ENCODE data around the gene RNF144B.

Gene RNF144B

GRCh38 chr6:18507018-18507415 is 119.9 kb downstream of the RNF144B start:
- no peaks in the 10 kb centered on the region for H3K4me1 ChIP-seq (ENCODE audit: control insufficient read depth, insufficient read depth, low read length)
- H3K9me3 ChIP-seq (ENCODE audit: control insufficient read depth, insufficient read depth, low read length): no peaks in the 10 kb centered on the region
- H3K9ac ChIP-seq (ENCODE audit: low read depth, low read length): no peak overlapping the region
- no peaks in the 10 kb centered on the region for H3K36me3 ChIP-seq (ENCODE audit: control insufficient read depth, insufficient read depth, low read length)
- no peaks in the 10 kb centered on the region for H3K27me3 ChIP-seq (ENCODE audit: control insufficient read depth, insufficient read depth, low read length)
- no peak overlapping the region for H3K4me3 ChIP-seq (ENCODE audit: low read depth, low read length)

DNA sequence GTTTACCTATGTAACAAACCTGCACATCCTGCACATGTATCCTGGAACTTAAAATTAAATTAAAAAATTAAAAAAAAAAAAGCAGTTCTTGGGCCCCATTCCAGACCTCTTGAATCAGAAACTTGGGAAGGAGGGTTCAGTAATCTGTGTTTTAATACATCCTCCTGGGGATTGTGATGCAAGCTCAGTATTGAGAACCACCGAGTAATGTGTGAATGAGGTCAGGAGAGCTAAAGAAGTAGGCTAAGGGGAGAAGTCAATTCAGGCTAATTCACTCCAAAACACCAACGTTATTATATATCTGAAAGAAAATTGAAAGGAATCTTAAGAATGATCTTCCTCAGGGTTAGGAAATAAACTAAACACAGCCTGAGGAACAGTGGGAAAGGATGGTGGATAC is 120.4 kb downstream of the RNF144B start:
- H3K4me1 ChIP-seq (ENCODE audit: control insufficient read depth, insufficient read depth, low read length): no peaks in the 10 kb centered on the region
- no peaks in the 10 kb centered on the region for H3K36me3 ChIP-seq (ENCODE audit: control insufficient read depth, insufficient read depth, low read length)
- H3K9ac ChIP-seq (ENCODE audit: low read depth, low read length): no peak overlapping the region
- H3K4me3 ChIP-seq (ENCODE audit: low read depth, low read length): no peak overlapping the region
- H3K9me3 ChIP-seq (ENCODE audit: control insufficient read depth, insufficient read depth, low read length): no peaks in the 10 kb centered on the region
- H3K27me3 ChIP-seq (ENCODE audit: control insufficient read depth, insufficient read depth, low read length): no peaks in the 10 kb centered on the region

DNA sequence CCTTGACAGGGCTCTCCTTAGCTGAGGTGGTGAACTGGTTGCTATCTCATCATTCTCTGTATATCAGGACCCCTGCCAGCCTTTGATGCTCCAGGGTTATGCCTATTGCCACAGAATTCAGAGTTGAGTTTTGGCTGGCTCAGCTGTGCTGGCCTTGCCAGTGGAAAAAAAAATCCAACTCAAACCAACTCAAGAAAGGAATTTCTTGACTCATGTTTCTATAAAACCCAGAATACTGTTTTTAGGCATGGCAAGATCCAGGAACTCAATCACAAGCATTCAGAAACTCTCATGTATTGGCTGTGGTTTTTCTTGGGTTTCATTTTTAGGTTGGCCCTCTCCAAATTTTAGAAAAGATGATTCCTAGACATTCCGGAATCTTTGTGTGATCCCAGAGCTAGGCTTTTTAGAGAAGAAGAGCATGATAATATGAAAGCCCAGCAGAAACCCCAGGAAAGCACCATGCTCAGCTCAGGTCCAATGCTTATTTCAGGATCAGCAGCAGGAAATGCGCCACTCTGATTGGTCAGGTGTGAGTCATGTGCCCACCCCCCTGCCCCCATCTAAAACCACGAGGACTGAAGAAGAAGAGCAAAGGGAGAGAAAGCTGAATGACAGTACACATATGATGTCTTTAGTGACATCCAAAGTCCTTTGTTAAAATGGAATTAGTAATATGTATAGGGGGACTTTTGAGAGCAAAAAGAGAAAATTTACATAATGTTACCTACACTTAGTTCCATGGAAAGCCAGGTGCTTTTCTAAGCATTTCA is 122.9 kb downstream of the RNF144B start:
- Histone ChIP-seq H3K4me3 (ENCODE audit: low read depth, low read length) (no peak overlapping the region), H3K36me3 (ENCODE audit: control insufficient read depth, insufficient read depth, low read length) (no peaks in the 10 kb centered on the region), H3K4me1 (ENCODE audit: control insufficient read depth, insufficient read depth, low read length) (no peaks in the 10 kb centered on the region), H3K27me3 (ENCODE audit: control insufficient read depth, insufficient read depth, low read length) (no peaks in the 10 kb centered on the region), H3K9me3 (ENCODE audit: control insufficient read depth, insufficient read depth, low read length) (no peaks in the 10 kb centered on the region), H3K9ac (ENCODE audit: low read depth, low read length) (no peak overlapping the region)

DNA sequence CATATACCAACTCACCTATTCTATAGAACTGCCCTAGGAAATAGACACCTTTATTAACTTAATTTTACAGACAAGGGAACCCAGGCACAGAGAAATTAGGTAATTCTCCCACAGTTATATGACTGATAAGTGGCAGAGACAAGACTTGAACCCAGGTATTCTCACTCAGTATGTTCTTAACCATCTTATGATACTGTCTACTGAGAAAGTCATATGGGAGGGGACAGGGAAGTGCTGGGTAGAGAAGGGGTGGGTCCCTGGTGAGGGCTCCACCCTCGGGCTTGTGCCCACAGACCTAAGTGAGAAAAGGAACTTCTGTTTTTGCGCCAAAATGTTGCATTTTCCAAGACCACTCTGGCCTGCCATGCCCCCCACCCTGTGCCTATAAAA is 123.5 kb downstream of the RNF144B start:
- Histone ChIP-seq H3K36me3 (ENCODE audit: control insufficient read depth, insufficient read depth, low read length) (no peaks in the 10 kb centered on the region), H3K9ac (ENCODE audit: low read depth, low read length) (no peak overlapping the region), H3K4me3 (ENCODE audit: low read depth, low read length) (no peak overlapping the region), H3K9me3 (ENCODE audit: control insufficient read depth, insufficient read depth, low read length) (no peaks in the 10 kb centered on the region), H3K4me1 (ENCODE audit: control insufficient read depth, insufficient read depth, low read length) (no peaks in the 10 kb centered on the region), H3K27me3 (ENCODE audit: control insufficient read depth, insufficient read depth, low read length) (no peaks in the 10 kb centered on the region)

- H3K9ac ChIP-seq (ENCODE audit: low read depth, low read length): no peak overlapping the region
- no peak overlapping the region for H3K4me3 ChIP-seq (ENCODE audit: low read depth, low read length)
- no peaks in the 10 kb centered on the region for H3K9me3 ChIP-seq (ENCODE audit: control insufficient read depth, insufficient read depth, low read length)
- H3K4me1 ChIP-seq (ENCODE audit: control insufficient read depth, insufficient read depth, low read length): no peaks in the 10 kb centered on the region
- H3K36me3 ChIP-seq (ENCODE audit: control insufficient read depth, insufficient read depth, low read length): no peaks in the 10 kb centered on the region
- no peaks in the 10 kb centered on the region for H3K27me3 ChIP-seq (ENCODE audit: control insufficient read depth, insufficient read depth, low read length)
Measured at GRCh38 chr6:18511211-18511610, 124.1 kb downstream of the RNF144B start.

- Histone ChIP-seq H3K9ac (ENCODE audit: low read depth, low read length) (no peak overlapping the region), H3K27me3 (ENCODE audit: control insufficient read depth, insufficient read depth, low read length) (no peaks in the 10 kb centered on the region), H3K36me3 (ENCODE audit: control insufficient read depth, insufficient read depth, low read length) (no peaks in the 10 kb centered on the region), H3K9me3 (ENCODE audit: control insufficient read depth, insufficient read depth, low read length) (no peaks in the 10 kb centered on the region), H3K4me1 (ENCODE audit: control insufficient read depth, insufficient read depth, low read length) (no peaks in the 10 kb centered on the region), H3K4me3 (ENCODE audit: low read depth, low read length) (no peak overlapping the region)
Measured at GRCh38 chr6:18513253-18513798, 126.2 kb downstream of the RNF144B start.

DNA sequence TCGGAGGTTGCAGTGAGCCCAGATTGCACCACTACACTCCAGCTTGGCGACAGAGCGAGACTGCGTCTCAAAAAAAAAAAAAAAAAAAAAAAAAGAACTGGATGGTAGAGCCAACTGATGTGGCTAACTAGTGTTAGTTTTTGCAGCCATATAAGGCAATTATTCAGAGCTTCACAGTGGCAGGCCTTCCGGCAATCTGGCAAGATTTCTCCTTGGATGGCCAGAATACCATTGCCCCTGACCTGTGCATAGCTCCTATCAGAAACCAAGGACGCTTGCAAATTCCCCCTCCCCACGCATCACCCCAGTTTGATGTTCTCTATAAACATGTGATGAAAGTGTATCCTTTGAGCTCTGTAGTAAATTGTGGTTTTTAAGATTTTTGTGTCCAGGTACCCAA is 127.0 kb downstream of the RNF144B start:
- no peaks in the 10 kb centered on the region for H3K9me3 ChIP-seq (ENCODE audit: control insufficient read depth, insufficient read depth, low read length)
- no peak overlapping the region for H3K4me3 ChIP-seq (ENCODE audit: low read depth, low read length)
- no peaks in the 10 kb centered on the region for H3K4me1 ChIP-seq (ENCODE audit: control insufficient read depth, insufficient read depth, low read length)
- H3K9ac ChIP-seq (ENCODE audit: low read depth, low read length): no peak overlapping the region
- H3K36me3 ChIP-seq (ENCODE audit: control insufficient read depth, insufficient read depth, low read length): no peaks in the 10 kb centered on the region
- H3K27me3 ChIP-seq (ENCODE audit: control insufficient read depth, insufficient read depth, low read length): no peaks in the 10 kb centered on the region

GRCh38 chr6:18515767-18516166 is 128.6 kb downstream of the RNF144B start:
- Histone ChIP-seq H3K9me3 (ENCODE audit: control insufficient read depth, insufficient read depth, low read length) (no peaks in the 10 kb centered on the region), H3K27me3 (ENCODE audit: control insufficient read depth, insufficient read depth, low read length) (no peaks in the 10 kb centered on the region), H3K36me3 (ENCODE audit: control insufficient read depth, insufficient read depth, low read length) (no peaks in the 10 kb centered on the region), H3K9ac (ENCODE audit: low read depth, low read length) (no peak overlapping the region), H3K4me1 (ENCODE audit: control insufficient read depth, insufficient read depth, low read length) (no peaks in the 10 kb centered on the region), H3K4me3 (ENCODE audit: low read depth, low read length) (no peak overlapping the region)
